Measurements from ENCODE around the gene FAM174C. TPM values are rescaled to one million over a fixed set of nuclear protein-coding genes. Genes with fewer than 3 reads are reported as not detected.

FAM174C gene
- total and polyA plus RNA-seq, 2 donors (not counting 3 experiments of a cell fraction or from before 2014, with no cell fraction given) = 46.7 to 83.9 TPM

DNA sequence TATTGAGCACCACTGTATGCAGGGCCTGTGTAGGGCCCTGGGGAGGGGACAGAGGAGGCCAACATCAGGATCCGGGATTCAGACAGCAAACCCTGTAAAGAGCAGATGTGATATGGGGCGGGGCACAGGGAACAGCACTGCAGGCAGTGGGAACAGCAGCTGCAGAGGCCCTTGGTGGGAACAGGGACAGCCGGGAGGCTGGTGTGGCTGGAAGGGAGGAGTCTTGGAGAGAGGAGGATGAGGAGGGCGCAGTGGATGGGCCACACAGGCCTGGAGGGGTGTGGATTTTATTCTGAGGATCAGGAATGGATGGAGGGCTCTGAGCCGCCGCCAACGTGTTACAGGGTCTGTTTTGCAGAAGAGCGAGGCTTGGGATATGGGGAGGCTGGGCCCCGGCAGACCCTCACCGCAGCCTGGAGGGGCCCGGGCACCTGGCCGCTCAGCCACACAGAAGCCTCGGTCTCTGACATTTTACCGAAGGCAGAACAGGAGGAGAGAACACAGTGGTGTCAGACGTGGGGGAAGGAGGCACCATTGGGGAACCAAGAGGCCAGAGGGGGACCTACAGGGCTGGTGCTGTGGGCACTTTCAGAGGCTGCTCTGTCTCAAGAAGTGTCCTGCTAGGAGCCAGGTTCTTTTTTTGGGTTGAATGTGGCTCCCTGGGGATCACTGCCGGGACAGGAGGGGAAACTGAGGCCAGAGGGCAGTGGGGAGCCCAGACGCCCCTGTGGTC is 17.3 kb downstream of the FAM174C start:
- Histone ChIP-seq H3K9me1 (replicated peaks; ENCODE audit: control insufficient read depth, extremely low read depth, insufficient read depth, low read length) (no peaks in the 10 kb centered on the region), H2AFZ (ENCODE audit: low read depth, low read length) (no peak overlapping the region), H3K9ac (replicated peaks; ENCODE audit: extremely low read depth, insufficient read depth, low read length) (no peak overlapping the region), H3K9me3 (replicated peaks; ENCODE audit: control insufficient read depth, insufficient read depth, low read length) (no peaks in the 10 kb centered on the region), H4K20me1 (replicated peaks; ENCODE audit: control insufficient read depth, extremely low read depth, insufficient read depth, low read length) (no peaks in the 10 kb centered on the region), H3K27ac (ENCODE audit: insufficient read depth, low read depth, low read length) (no peak overlapping the region), H3K27me3 (ENCODE audit: control insufficient read depth in 2 of 2, insufficient read depth in 2 of 2, low read length in 2 of 2) (no peaks in the 10 kb centered on the region), H3K79me2 (ENCODE audit: control insufficient read depth, insufficient read depth, low read length) (no peaks in the 10 kb centered on the region), H3K4me1 (ENCODE audit: control insufficient read depth, extremely low read depth, insufficient read depth, low read length) (peaks cover 4% of the 10 kb centered on the region), H3K36me3 (ENCODE audit: control insufficient read depth in 2 of 2, extremely low read depth in 1 of 2, insufficient read depth in 2 of 2, low read length in 2 of 2) (no peaks in the 10 kb centered on the region), H3K4me2 (ENCODE audit: insufficient read depth, low read length) (no peak overlapping the region), H3K4me3 (replicated peaks in 1 of 3; ENCODE audit: insufficient read depth in 1 of 3, low read depth in 1 of 3, low read length in 3 of 3) (no peak overlapping the region)
- POLR2A ChIA-PET = no interaction called here
- CTCF ChIA-PET = no interaction called here
- intact Hi-C loops (cut with micrococcal nuclease) (no loop called here), dilution Hi-C loops (cut with MboI; ENCODE audit: extremely low pct_ligation_motif_present, low sequenced_read_pairs) (no loop called here)
- DNase-seq (ENCODE audit: low read depth, low spot score) (no peak), FAIRE-seq (no peak)
- TF ChIP-seq, protein P1, sequence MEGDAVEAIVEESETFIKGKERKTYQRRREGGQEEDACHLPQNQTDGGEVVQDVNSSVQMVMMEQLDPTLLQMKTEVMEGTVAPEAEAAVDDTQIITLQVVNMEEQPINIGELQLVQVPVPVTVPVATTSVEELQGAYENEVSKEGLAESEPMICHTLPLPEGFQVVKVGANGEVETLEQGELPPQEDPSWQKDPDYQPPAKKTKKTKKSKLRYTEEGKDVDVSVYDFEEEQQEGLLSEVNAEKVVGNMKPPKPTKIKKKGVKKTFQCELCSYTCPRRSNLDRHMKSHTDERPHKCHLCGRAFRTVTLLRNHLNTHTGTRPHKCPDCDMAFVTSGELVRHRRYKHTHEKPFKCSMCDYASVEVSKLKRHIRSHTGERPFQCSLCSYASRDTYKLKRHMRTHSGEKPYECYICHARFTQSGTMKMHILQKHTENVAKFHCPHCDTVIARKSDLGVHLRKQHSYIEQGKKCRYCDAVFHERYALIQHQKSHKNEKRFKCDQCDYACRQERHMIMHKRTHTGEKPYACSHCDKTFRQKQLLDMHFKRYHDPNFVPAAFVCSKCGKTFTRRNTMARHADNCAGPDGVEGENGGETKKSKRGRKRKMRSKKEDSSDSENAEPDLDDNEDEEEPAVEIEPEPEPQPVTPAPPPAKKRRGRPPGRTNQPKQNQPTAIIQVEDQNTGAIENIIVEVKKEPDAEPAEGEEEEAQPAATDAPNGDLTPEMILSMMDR (IDR thresholded peaks at IDR 0.05; ENCODE audit: extremely low read depth in 1 of 2, insufficient read depth in 1 of 2, low read depth in 1 of 2, low read length in 2 of 2) = no peak
- TF ChIP-seq, protein P2, sequence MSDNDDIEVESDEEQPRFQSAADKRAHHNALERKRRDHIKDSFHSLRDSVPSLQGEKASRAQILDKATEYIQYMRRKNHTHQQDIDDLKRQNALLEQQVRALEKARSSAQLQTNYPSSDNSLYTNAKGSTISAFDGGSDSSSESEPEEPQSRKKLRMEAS (IDR thresholded peaks at IDR 0.05; ENCODE audit: insufficient read depth, insufficient read length) = no peak
- TF ChIP-seq POLR2AphosphoS5 (IDR thresholded peaks at IDR 0.05; ENCODE audit: insufficient read depth, low read depth, low read length) (no peak), EZH2 (IDR thresholded peaks at IDR 0.05; ENCODE audit: borderline replicate concordance, low read depth, low read length, severe bottlenecking) (no peak), FOS (IDR thresholded peaks at IDR 0.05; ENCODE audit: borderline replicate concordance, insufficient read depth, low read length) (no peak), MYC (IDR thresholded peaks at IDR 0.05; ENCODE audit: low read depth, low read length) (no peak), JUN (IDR thresholded peaks at IDR 0.05; ENCODE audit: borderline replicate concordance, insufficient read depth, insufficient read length, low read depth) (no peak), POLR2A (IDR thresholded peaks at IDR 0.05; ENCODE audit: low read depth, low read length) (no peak), GATA2 (IDR thresholded peaks at IDR 0.05; ENCODE audit: insufficient read depth, insufficient read length, low read depth, low read length) (no peak)
- no TSS peak for BruUV-seq (replicated peaks)
